Measurements from ENCODE around the gene CREB1.

DNA sequence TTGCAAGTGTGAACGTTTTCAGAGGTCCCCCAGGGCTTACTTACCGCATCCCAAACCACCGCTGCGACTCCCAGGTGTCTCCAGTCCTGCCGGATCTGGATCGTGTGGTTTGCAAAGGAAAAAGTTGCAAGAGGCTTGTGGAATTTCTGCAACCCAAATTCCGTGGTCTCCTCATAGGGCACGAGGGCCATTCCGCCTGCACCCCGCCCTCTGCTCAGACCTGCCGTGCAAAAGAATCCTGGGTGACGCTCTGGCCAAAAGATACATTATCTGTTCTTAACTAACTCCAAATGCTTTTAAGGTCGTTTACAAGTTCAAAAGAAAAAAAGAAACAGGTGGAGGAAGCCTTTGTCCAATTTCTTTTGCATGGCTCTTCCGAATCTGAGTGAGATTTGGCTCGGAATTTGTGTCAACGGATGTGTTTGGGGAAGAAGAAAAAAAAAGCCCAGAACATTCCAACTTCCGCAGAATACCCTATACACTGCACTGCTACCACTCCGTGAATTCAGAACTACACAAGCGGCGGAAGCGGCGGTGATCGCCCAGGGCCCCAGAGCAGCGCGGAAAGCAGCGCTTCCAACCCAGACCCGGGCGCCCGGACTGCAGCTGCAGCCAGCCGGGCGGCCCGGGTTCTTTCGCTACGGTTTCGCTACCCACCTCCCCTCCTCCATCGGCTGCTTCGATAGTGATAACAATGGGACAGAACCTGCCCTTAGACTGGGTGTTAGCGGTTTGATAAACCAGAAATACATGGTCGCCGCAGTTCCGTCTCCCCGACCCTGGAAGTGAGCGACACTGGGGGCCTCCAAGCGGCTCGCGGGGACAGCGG, 94.6 kb downstream of the CREB1 start:
- TF ChIP-seq, protein P1, sequence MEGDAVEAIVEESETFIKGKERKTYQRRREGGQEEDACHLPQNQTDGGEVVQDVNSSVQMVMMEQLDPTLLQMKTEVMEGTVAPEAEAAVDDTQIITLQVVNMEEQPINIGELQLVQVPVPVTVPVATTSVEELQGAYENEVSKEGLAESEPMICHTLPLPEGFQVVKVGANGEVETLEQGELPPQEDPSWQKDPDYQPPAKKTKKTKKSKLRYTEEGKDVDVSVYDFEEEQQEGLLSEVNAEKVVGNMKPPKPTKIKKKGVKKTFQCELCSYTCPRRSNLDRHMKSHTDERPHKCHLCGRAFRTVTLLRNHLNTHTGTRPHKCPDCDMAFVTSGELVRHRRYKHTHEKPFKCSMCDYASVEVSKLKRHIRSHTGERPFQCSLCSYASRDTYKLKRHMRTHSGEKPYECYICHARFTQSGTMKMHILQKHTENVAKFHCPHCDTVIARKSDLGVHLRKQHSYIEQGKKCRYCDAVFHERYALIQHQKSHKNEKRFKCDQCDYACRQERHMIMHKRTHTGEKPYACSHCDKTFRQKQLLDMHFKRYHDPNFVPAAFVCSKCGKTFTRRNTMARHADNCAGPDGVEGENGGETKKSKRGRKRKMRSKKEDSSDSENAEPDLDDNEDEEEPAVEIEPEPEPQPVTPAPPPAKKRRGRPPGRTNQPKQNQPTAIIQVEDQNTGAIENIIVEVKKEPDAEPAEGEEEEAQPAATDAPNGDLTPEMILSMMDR (IDR thresholded peaks at IDR 0.05): no peak
- TF ChIP-seq POLR2A (IDR thresholded peaks at IDR 0.05): peak in 2 of 4 donors; percentile 54 to 68
